ENCODE measurements around the gene SOX8.

SOX8 gene

DNA sequence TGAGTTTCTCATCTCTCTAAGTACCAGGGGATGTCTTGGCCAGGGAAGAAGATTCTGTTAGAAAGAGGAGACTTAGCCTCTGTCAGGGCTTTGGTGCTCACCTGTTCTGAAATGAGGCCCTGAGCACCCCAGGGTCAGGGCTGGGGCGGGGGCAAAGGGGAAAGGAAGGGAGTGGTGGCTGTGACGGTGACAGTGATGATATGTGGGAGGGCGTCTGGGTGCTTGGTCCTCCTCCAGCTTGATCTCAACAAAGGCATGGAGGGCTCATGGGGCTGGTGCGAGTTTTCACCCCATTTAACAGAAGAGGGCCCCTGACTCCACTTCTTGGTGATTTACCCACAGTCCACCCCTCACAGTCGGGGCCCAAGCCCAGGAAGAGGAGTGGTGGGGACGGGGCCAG lies 15.1 kb downstream of the SOX8 start:
- DNase-seq (ENCODE audit: low spot score) = no peak
- in situ Hi-C loops (cut with MboI; ENCODE audit: low pct_unique_long_range_greater_than_20kb, low sequenced_read_pairs, unreplicated experiment) = no loop called here
- TF ChIP-seq, protein P1, sequence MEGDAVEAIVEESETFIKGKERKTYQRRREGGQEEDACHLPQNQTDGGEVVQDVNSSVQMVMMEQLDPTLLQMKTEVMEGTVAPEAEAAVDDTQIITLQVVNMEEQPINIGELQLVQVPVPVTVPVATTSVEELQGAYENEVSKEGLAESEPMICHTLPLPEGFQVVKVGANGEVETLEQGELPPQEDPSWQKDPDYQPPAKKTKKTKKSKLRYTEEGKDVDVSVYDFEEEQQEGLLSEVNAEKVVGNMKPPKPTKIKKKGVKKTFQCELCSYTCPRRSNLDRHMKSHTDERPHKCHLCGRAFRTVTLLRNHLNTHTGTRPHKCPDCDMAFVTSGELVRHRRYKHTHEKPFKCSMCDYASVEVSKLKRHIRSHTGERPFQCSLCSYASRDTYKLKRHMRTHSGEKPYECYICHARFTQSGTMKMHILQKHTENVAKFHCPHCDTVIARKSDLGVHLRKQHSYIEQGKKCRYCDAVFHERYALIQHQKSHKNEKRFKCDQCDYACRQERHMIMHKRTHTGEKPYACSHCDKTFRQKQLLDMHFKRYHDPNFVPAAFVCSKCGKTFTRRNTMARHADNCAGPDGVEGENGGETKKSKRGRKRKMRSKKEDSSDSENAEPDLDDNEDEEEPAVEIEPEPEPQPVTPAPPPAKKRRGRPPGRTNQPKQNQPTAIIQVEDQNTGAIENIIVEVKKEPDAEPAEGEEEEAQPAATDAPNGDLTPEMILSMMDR (IDR thresholded peaks at IDR 0.05; ENCODE audit: extremely low read depth, insufficient read depth, missing control alignments) = no peak

DNA sequence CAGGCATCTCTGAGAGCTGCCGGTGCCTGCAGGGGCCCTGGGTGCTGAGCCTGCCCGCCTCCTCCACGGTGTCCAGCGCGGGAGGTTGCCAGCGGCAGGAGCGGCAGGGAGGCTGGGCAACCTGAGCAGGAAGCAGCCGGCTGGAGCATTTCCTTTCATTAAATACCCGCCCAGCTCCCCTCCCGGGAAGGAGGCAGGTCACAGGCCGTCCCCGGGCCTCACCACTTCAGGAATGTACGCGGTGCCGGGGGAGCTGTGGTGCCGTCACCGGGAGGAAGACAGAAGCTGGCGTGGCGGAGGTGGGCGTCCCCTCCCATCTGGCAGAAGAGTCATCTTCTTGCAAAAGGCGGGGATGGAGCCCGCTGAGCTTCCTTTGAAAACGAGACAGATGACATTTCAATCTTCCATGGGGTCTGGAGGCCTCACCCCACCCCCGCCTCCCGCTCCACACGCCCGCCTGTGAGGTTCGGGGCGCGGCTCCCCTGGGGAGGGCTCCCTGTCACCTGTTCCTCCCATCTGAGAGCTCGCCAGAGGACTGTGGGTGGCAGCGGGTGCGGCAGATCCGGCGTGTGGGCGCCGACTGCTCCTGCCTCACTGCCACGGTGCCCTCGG lies 16.0 kb downstream of the SOX8 start:
- in situ Hi-C loops (cut with MboI; ENCODE audit: low pct_unique_long_range_greater_than_20kb, low sequenced_read_pairs, unreplicated experiment) = no loop called here

DNA sequence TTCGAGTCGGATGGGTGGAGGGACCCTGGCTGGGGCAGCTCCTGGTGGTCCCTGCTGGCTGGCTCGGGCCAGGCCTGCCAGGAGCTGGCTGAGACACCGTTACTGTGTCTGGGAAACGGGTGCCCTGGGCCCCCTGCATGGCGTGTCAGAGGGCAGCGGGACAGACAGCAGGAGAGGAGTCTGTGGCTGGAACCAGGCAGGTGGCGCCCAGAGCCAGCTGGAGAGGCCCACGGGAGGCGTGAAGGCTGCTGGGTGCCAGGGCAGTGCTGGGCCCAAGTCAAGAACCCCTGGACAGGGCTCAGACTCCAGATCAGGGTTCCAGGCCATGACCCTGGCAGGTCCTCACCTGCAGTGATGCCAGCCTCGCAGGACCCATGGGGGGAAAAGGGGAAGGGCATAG lies 16.6 kb downstream of the SOX8 start:
- in situ Hi-C loops (cut with MboI; ENCODE audit: low pct_unique_long_range_greater_than_20kb, low sequenced_read_pairs, unreplicated experiment) = no loop called here
- DNase-seq (ENCODE audit: low spot score) = no peak
- TF ChIP-seq, protein P1 (IDR thresholded peaks at IDR 0.05; ENCODE audit: extremely low read depth, insufficient read depth, missing control alignments) = no peak

More for the DNA sequence above, 16.0 kb downstream of the SOX8 start:
- DNase-seq (ENCODE audit: low spot score) = no peak
- TF ChIP-seq, protein P1 (IDR thresholded peaks at IDR 0.05; ENCODE audit: extremely low read depth, insufficient read depth, missing control alignments) = no peak

DNA sequence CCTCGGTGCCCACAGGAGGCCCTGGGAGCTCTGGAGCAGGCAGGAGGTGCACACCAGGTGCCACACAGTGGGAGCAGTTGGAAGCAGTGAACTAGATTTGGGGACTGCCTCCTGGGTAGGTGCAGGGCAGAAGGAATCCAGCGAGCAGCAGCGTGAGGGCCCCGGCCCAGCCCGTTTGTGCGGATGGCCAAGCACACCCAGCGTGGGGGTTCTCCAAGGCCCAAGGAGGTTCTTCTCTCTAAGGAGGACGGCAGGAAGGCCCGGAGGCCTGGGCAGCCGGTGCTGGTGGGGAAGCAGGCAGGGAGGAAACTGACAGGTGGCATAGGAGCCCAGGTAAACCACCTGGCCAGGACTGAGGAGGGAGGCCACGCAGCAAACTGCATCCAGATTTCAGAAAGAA lies 17.0 kb downstream of the SOX8 start:
- TF ChIP-seq, protein P1 (IDR thresholded peaks at IDR 0.05; ENCODE audit: extremely low read depth, insufficient read depth, missing control alignments) = no peak
- in situ Hi-C loops (cut with MboI; ENCODE audit: low pct_unique_long_range_greater_than_20kb, low sequenced_read_pairs, unreplicated experiment) = no loop called here
- DNase-seq (ENCODE audit: low spot score) = no peak

DNA sequence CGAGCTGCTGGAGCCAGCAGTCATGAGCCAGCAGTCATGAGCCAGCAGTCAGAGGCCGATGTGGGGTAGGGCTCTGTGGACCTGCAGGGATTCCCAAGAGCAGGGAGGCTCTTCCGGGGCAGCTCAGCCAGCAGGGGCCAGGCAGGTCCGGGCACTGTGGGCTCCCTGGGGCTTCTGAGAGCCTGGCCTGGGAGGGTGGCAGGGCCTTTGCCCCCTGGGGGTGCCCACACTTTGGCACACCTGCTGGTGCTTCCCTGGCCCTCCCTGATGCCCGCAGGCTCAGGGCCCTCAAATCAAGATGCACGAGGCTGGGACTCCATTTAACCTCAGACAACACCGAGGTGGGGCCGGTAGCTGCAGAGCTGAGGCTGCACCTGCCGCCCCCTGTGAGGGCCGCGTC lies 18.1 kb downstream of the SOX8 start:
- no peak for DNase-seq (ENCODE audit: low spot score)
- TF ChIP-seq, protein P1 (IDR thresholded peaks at IDR 0.05; ENCODE audit: extremely low read depth, insufficient read depth, missing control alignments) = no peak
- in situ Hi-C loops (cut with MboI; ENCODE audit: low pct_unique_long_range_greater_than_20kb, low sequenced_read_pairs, unreplicated experiment) = no loop called here

DNA sequence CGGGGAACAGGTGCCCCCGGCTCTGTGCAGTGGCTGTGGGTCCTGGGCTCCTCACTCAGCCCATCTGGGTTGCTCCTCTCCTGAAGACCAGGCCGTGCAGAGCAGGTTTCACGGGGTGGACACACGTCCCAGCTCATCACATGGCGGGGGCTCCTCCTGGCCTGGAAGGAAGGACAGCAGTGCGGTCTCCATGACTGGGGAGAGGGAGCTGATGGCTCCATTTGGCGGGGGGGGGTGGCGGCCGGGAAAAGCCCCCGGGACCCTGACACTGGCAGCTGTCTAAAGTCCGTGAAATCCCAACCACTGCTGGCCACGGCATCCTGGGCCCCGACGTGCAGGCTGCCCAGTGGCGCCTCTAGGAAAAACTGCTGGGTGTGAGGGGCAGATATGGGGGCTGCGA lies 19.0 kb downstream of the SOX8 start:
- TF ChIP-seq, protein P1 (IDR thresholded peaks at IDR 0.05; ENCODE audit: extremely low read depth, insufficient read depth, missing control alignments) = no peak
- in situ Hi-C loops (cut with MboI; ENCODE audit: low pct_unique_long_range_greater_than_20kb, low sequenced_read_pairs, unreplicated experiment) = no loop called here
- DNase-seq (ENCODE audit: low spot score) = no peak

All from GM13977 (cell line).